ENCODE results near the gene LONRF3. TPM values are rescaled to one million over a fixed set of nuclear protein-coding genes. Genes with fewer than 3 reads are reported as not detected.

LONRF3 gene
- total RNA-seq, 4 donors from 2014 or later = 1.2 to 4.1 (median 1.8) TPM

DNA sequence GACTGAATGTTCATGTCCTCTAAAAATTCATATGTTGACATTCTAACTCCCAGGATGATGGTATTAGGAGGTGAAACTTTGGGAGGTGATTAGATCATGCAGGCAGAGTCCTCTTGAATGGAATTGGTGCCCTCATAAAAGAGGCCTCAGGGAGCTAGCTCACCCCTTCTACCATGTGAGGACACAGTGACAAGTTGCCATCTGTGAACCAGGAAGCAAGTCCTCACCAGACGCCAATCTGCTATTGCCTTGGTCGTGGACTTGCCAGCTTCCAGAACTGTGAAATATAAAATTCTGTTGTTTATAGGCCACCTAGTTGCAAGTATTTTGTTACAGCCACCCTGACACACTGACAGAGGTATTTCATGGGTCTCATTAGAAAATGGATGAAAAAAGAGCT, 28.5 kb upstream of the LONRF3 start:
- H3K4me1 ChIP-seq = no peaks in the 10 kb centered on the region
- H3K36me3 ChIP-seq = no peaks in the 10 kb centered on the region
- no peaks in the 10 kb centered on the region for H3K27me3 ChIP-seq
- H3K27ac ChIP-seq = no peak overlapping the region
- TF ChIP-seq POLR2AphosphoS5 (IDR thresholded peaks at IDR 0.05) (no peak), EP300 (IDR thresholded peaks at IDR 0.05) (no peak)
- DNase-seq (ENCODE audit: low spot score in 2 of 2) = no peak
- H3K4me3 ChIP-seq = no peak overlapping the region
- H3K9me3 ChIP-seq = no peaks in the 10 kb centered on the region
- 76% methylated on average over 2 of the region's 2 CpGs for WGBS

DNA sequence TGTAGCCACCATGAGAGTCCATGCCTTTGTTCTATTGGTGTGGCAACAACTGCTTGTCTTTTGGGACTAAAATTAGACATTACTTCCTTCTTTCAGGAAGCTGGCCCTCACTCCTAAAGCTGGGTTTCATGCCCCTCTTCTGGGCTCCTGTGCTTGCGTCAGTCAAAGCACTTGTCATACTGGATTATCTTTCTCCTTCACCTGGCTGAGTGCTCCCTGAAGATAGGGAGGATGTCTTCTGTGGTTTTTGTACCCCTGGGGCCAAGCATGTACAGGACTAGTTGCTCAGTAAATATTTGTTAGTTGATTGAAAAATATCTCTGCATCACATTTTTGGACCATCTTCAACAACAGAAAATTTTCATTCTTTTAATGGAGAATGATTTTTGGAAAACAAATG, 26.1 kb upstream of the LONRF3 start:
- DNase-seq (ENCODE audit: low spot score in 2 of 2) = no peak
- 50% methylated on average over 1 of the region's 1 CpG for WGBS
- no peaks in the 10 kb centered on the region for H3K9me3 ChIP-seq
- no peaks in the 10 kb centered on the region for H3K27me3 ChIP-seq
- H3K36me3 ChIP-seq = no peaks in the 10 kb centered on the region
- H3K27ac ChIP-seq = no peak overlapping the region
- no peak for TF ChIP-seq EP300 (IDR thresholded peaks at IDR 0.05)
- TF ChIP-seq POLR2AphosphoS5 (IDR thresholded peaks at IDR 0.05) = no peak
- TF ChIP-seq, protein P1, sequence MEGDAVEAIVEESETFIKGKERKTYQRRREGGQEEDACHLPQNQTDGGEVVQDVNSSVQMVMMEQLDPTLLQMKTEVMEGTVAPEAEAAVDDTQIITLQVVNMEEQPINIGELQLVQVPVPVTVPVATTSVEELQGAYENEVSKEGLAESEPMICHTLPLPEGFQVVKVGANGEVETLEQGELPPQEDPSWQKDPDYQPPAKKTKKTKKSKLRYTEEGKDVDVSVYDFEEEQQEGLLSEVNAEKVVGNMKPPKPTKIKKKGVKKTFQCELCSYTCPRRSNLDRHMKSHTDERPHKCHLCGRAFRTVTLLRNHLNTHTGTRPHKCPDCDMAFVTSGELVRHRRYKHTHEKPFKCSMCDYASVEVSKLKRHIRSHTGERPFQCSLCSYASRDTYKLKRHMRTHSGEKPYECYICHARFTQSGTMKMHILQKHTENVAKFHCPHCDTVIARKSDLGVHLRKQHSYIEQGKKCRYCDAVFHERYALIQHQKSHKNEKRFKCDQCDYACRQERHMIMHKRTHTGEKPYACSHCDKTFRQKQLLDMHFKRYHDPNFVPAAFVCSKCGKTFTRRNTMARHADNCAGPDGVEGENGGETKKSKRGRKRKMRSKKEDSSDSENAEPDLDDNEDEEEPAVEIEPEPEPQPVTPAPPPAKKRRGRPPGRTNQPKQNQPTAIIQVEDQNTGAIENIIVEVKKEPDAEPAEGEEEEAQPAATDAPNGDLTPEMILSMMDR (IDR thresholded peaks at IDR 0.05) = no peak
- TF ChIP-seq POLR2A (IDR thresholded peaks at IDR 0.05) = no peak
- no peaks in the 10 kb centered on the region for H3K4me1 ChIP-seq
- H3K4me3 ChIP-seq = no peak overlapping the region

DNA sequence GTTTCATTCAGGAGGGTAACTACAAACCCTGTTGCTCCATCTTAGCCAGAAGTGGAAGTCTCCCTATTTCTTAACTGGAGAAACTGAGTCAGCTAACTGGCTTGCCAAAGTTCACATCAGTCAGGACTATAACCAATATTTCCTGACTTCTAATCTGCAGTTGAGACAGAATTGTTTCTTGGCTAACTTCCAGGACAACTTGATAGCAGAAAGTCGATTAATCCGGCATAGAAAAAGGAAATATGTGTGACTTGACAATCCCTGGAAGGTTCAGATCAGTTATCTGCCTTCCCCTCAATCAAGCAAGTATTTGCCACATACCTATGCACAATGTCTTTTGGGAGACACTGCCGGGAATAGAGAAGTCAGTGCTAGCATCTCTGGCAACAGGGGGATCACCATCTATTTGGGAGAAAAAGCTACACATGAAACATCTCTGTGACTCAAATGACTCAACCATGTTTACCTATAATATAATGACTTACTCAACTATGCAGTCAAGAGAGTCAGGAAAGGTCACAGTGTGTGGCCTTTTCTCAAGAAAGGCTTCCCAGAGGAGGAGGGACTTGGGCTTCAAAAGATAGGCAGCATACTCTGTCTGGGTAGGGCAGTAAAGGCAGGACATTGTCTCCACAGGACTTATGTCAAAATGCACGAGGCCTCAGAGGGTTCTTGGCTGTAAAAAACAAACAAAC, 12.4 kb upstream of the LONRF3 start:
- no peak for DNase-seq (ENCODE audit: low spot score in 2 of 2)
- Histone ChIP-seq H3K4me3 (no peak overlapping the region), H3K4me1 (no peaks in the 10 kb centered on the region), H3K27me3 (no peaks in the 10 kb centered on the region), H3K9me3 (no peaks in the 10 kb centered on the region), H3K36me3 (no peaks in the 10 kb centered on the region), H3K27ac (no peak overlapping the region)
- TF ChIP-seq EP300 (IDR thresholded peaks at IDR 0.05) = no peak
- TF ChIP-seq POLR2AphosphoS5 (IDR thresholded peaks at IDR 0.05) = no peak
- no peak for TF ChIP-seq POLR2A (IDR thresholded peaks at IDR 0.05)
- TF ChIP-seq, protein P1 (IDR thresholded peaks at IDR 0.05) = no peak
- 65% methylated on average over 4 of the region's 4 CpGs for WGBS

DNA sequence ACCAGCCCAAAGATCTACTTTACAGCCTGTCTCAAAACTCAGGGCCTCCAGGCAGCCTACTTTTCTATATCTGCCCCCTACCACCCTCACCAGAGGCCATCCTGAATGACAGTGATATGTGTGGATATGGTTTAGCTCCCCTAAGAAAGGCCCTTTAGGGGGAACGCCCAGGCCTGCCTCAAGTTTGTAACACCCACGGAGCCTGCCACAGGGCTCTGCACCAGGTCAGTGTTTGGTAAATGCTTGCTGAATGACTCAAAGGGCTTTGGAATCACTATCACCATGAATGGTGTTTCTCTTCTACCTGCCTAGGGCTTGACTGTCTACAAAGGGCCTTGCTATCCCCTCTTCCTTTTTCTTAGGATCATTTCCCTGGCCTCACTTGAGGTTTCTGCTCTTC, 11.3 kb upstream of the LONRF3 start:
- Histone ChIP-seq H3K36me3 (no peaks in the 10 kb centered on the region), H3K27ac (no peak overlapping the region), H3K4me3 (no peak overlapping the region), H3K9me3 (no peaks in the 10 kb centered on the region), H3K27me3 (no peaks in the 10 kb centered on the region), H3K4me1 (no peaks in the 10 kb centered on the region)
- no peak for DNase-seq (ENCODE audit: low spot score in 2 of 2)
- 80% methylated on average over 1 of the region's 2 CpGs for WGBS
- no peak for TF ChIP-seq POLR2A (IDR thresholded peaks at IDR 0.05)
- TF ChIP-seq POLR2AphosphoS5 (IDR thresholded peaks at IDR 0.05) = no peak
- TF ChIP-seq, protein P1 (IDR thresholded peaks at IDR 0.05) = no peak
- no peak for TF ChIP-seq EP300 (IDR thresholded peaks at IDR 0.05)

DNA sequence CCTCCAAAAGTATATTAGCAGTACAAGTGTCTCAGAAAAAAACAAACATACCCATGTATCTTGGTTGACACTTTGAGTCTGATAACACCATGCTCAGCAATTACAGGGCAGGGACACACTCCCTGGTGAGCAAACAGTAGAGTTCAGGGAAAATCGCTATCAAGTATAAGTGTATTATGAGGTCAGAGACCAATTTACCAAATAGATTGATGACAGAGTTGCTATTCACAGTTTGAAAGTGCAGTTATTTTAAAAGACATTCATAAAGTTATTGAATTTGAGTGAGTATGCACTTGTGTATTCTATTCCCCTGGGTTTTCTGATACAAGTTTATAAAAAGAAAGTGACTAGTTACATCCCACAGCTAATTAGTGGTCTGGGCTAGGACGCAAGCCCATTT, 10.2 kb upstream of the LONRF3 start:
- H3K36me3 ChIP-seq = no peaks in the 10 kb centered on the region
- TF ChIP-seq POLR2AphosphoS5 (IDR thresholded peaks at IDR 0.05) (no peak), EP300 (IDR thresholded peaks at IDR 0.05) (no peak), POLR2A (IDR thresholded peaks at IDR 0.05) (no peak)
- TF ChIP-seq, protein P1 (IDR thresholded peaks at IDR 0.05) = no peak
- no peaks in the 10 kb centered on the region for H3K4me1 ChIP-seq
- no peaks in the 10 kb centered on the region for H3K9me3 ChIP-seq
- H3K27ac ChIP-seq = no peak overlapping the region
- no peak for DNase-seq (ENCODE audit: low spot score in 2 of 2)
- no peaks in the 10 kb centered on the region for H3K27me3 ChIP-seq
- WGBS = 60% methylated on average over 2 of the region's 2 CpGs
- H3K4me3 ChIP-seq = no peak overlapping the region

DNA sequence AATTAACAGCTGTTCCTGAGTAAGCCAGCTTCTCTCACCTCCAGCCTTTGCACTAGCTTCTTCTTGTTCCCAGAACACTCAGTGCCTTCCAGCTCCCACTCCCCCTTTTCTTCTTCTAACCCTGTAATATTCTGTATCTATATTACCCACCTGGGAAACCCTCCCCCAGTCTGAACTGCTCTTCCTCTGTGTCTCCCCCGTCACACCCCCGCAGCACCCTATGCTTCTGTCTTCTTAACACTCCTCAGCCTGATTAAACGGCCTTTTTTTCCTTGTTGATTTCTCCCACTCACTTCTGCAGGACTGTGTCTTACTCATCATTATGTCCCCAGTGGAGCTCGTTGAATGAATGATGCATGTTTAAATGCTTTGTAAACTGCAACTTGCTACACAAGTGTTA, 9.0 kb upstream of the LONRF3 start:
- Histone ChIP-seq H3K27me3 (no peaks in the 10 kb centered on the region), H3K4me3 (no peak overlapping the region), H3K36me3 (no peaks in the 10 kb centered on the region), H3K27ac (no peak overlapping the region), H3K4me1 (no peaks in the 10 kb centered on the region), H3K9me3 (no peaks in the 10 kb centered on the region)
- DNase-seq (ENCODE audit: low spot score in 2 of 2) = no peak
- TF ChIP-seq EP300 (IDR thresholded peaks at IDR 0.05) (no peak), POLR2AphosphoS5 (IDR thresholded peaks at IDR 0.05) (no peak), POLR2A (IDR thresholded peaks at IDR 0.05) (no peak)
- TF ChIP-seq, protein P1 (IDR thresholded peaks at IDR 0.05) = no peak
- WGBS = 64% methylated on average over 4 of the region's 4 CpGs
